Suprapubic skin (tissue), 4 donors: ENCODE results near the gene MAEA.

Experiments
- EP300 ChIP-seq: sonication (generic); formaldehyde crosslinking; IDR thresholded peaks from one replicate; pipeline ENCODE4 v1.6.1; 2017; ENCODE audit warnings: antibody characterized with exemption
- POLR2A ChIP-seq, 2 donors: fragments of 450-650 bp; IDR thresholded peaks; one replicate each; pipeline ENCODE4 v1.6.1; 2017; ENCODE audit warnings: antibody characterized with exemption in 2 of 2, mild to moderate bottlenecking in 2 of 2, moderate library complexity in 2 of 2
- POLR2AphosphoS5 ChIP-seq, 3 donors: sonication (generic); formaldehyde crosslinking; IDR thresholded peaks; one replicate each; pipeline ENCODE4 v1.6.1; 2017; ENCODE audit warnings: antibody characterized with exemption in 3 of 3
- TF ChIP-seq, protein P1 (sequence below), 2 donors: fragments of 200-600 bp in 1 of 2; fragments of 450-650 bp in 1 of 2; sonication (generic) in 1 of 2; IDR thresholded peaks; one replicate each; pipeline ENCODE4 v1.5.1; 2016 to 2019; ENCODE audit warnings: antibody characterized with exemption in 2 of 2, mild to moderate bottlenecking in 1 of 2, moderate library complexity in 1 of 2

DNA sequence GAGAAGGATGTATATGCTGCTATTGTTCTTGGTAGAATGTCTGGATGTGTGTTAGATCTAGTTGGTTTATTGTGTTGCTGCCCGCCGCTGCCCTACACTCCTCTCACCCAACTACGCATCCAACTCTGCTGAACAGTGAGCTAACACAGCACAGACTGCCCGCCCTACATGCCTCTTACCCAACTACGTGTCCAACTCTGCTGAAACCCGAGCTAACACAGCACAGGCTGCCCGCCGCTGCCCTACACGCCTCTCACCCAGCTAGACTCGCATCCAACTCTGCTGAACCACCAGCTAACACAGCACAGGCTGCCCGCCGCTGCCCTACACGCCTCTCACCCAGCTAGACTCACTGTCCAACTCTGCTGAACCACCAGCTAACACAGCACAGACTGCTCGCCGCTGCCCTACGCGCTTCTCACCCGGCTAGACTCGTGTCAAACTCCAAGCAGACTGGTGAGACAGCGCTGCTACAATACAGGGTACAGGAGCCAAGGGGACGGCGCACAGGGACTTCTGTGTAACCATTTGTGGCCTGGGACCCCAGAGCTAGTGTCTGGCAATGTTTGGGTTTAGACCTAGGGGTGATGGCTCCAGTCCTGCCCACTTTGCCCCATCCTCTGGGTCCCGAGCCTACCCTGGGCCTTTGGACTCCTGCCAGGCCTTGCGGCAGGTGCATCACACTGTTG is 29.1 kb upstream of the MAEA start:
- TF ChIP-seq, protein P1, sequence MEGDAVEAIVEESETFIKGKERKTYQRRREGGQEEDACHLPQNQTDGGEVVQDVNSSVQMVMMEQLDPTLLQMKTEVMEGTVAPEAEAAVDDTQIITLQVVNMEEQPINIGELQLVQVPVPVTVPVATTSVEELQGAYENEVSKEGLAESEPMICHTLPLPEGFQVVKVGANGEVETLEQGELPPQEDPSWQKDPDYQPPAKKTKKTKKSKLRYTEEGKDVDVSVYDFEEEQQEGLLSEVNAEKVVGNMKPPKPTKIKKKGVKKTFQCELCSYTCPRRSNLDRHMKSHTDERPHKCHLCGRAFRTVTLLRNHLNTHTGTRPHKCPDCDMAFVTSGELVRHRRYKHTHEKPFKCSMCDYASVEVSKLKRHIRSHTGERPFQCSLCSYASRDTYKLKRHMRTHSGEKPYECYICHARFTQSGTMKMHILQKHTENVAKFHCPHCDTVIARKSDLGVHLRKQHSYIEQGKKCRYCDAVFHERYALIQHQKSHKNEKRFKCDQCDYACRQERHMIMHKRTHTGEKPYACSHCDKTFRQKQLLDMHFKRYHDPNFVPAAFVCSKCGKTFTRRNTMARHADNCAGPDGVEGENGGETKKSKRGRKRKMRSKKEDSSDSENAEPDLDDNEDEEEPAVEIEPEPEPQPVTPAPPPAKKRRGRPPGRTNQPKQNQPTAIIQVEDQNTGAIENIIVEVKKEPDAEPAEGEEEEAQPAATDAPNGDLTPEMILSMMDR (IDR thresholded peaks at IDR 0.05), result no peak
- TF ChIP-seq POLR2AphosphoS5 (IDR thresholded peaks at IDR 0.05) (no peak), POLR2A (IDR thresholded peaks at IDR 0.05) (no peak), EP300 (no peak)
